HCT116 (cell line): Measurements from ENCODE around the gene SMIM36. TPM values are rescaled to one million over a fixed set of nuclear protein-coding genes. Genes with fewer than 3 reads are reported as not detected.
"Not testable (repeated sequence)": the region's sequence is repeated elsewhere in the genome, so short reads cannot be mapped to it uniquely, and the experiment has no call there.

Source experiments
- ATAC-seq: fragments of 200-7000 bp; cut with Tn5 transposase; 2 replicates; pipeline ENCODE4 v1.9.1; 2020; ENCODE audit warnings: mild to moderate bottlenecking, moderate library complexity
- BruUV-seq: library from RNA; stranded (reverse); fragments of 400-500 nt; replicated peaks from 2 replicates; lab custom pipeline; 2021; lab: Mats Ljungman, UMichigan
- CTCF ChIA-PET: fragments of 300-600 bp; sonication (Branson Sonifier 250); formaldehyde crosslinking; loops from one replicate; lab custom pipeline; 2021; ENCODE audit warnings: antibody characterized with exemption; lab: Charles Lee
- POLR2A ChIA-PET: fragments of 300-600, 350-600 bp; sonication (Branson Sonifier 250); formaldehyde crosslinking; loops from one replicate; lab custom pipeline; 2021; ENCODE audit warnings: antibody characterized with exemption; lab: Charles Lee
- RAD21 ChIA-PET, 2 experiments: fragments of 300-600 bp; sonication (Branson Sonifier 250); formaldehyde crosslinking; loops; one replicate each; lab custom pipeline; 2023; ENCODE audit warnings: low total read pairs in 2 of 2; ENCODE audit not compliant: uncharacterized antibody in 2 of 2, unreplicated experiment in 2 of 2, low non-redundant PET in 1 of 2; lab: Charles Lee
- DNase-seq: peaks from one replicate; pipeline ENCODE4 v3.0.0-alpha.2; 2010; ENCODE audit warnings: low read depth, low spot score
- H2AFZ ChIP-seq: fragments of 200-600 bp; shearing (Covaris generic), sonication (generic); 2 replicates; pipeline ENCODE4 v1.6.1; 2017; ENCODE audit warnings: low read depth, mixed run types, mixed read lengths, antibody characterized with exemption, low read length; ENCODE audit not compliant: poor library complexity, severe bottlenecking
- H3K27ac ChIP-seq: 2 replicates; pipeline ENCODE4 v1.5.1; 2012; ENCODE audit warnings: low read depth, low read length
- H3K27me3 ChIP-seq: fragments of 200-600 bp; sonication (generic); 2 replicates; pipeline ENCODE4 v1.6.1; 2016; ENCODE audit warnings: mixed run types, low read length, mixed read lengths; ENCODE audit not compliant: insufficient read depth
- H3K36me3 ChIP-seq, 2 experiments: fragments of 200-500 bp in 1 of 2; fragments of 200-600 bp in 1 of 2; sonication (Bioruptor generic) in 1 of 2; sonication (generic) in 1 of 2; 2 replicates each; pipeline versions ENCODE4 v1.5.1 to v1.6.1; 2014 to 2016; ENCODE audit warnings: low read length in 2 of 2, inconsistent platforms in 1 of 2, mixed read lengths in 1 of 2, mixed run types in 1 of 2; ENCODE audit not compliant: insufficient read depth in 2 of 2, control insufficient read depth in 1 of 2
- H3K4me1 ChIP-seq, 2 experiments: fragments of 200-600 bp in 1 of 2; sonication (generic) in 1 of 2; 2 replicates each; pipeline versions ENCODE4 v1.5.1 to v1.6.1; 2012 to 2017; ENCODE audit warnings: low read length in 2 of 2, inconsistent platforms in 1 of 2, mild to moderate bottlenecking in 1 of 2, mixed read lengths in 1 of 2, mixed run types in 1 of 2, moderate library complexity in 1 of 2; ENCODE audit not compliant: insufficient read depth in 2 of 2, control insufficient read depth in 1 of 2
- H3K4me2 ChIP-seq: fragments of 200-600 bp; sonication (generic); 2 replicates; pipeline ENCODE4 v1.6.1; 2017; ENCODE audit warnings: mixed run types, low read length, mixed read lengths
- H3K4me3 ChIP-seq, 2 experiments: fragments of 200-600 bp in 1 of 2; sonication (generic) in 1 of 2; replicated peaks in 1 of 2; 2 replicates each; pipeline ENCODE4 v1.5.1; 2011 to 2016; ENCODE audit warnings: low read length in 2 of 2, control low read depth in 1 of 2, low read depth in 1 of 2, mild to moderate bottlenecking in 1 of 2, mixed read lengths in 1 of 2, mixed run types in 1 of 2
- H3K79me2 ChIP-seq: fragments of 200-600 bp; sonication (generic); 2 replicates; pipeline ENCODE4 v1.6.1; 2017; ENCODE audit warnings: mild to moderate bottlenecking, mixed run types, low read length, moderate library complexity, mixed read lengths; ENCODE audit not compliant: insufficient read depth
- H3K9ac ChIP-seq: fragments of 200-600 bp; sonication (generic); 2 replicates; pipeline ENCODE4 v1.6.1; 2016; ENCODE audit warnings: low read length, mixed read lengths
- H3K9me2 ChIP-seq: fragments of 200-600 bp; sonication (generic), shearing (Covaris generic); 2 replicates; pipeline ENCODE4 v1.6.1; 2017; ENCODE audit warnings: mixed run types, mild to moderate bottlenecking, moderate library complexity; ENCODE audit not compliant: insufficient read depth
- H3K9me3 ChIP-seq, 2 experiments: fragments of 200-500 bp in 1 of 2; fragments of 200-600 bp in 1 of 2; sonication (Bioruptor generic) in 1 of 2; sonication (generic) in 1 of 2; 2 replicates each; pipeline ENCODE4 v1.6.1; 2014 to 2017; ENCODE audit warnings: low read length in 2 of 2, mixed read lengths in 2 of 2, inconsistent platforms in 1 of 2, low read depth in 1 of 2, mild to moderate bottlenecking in 1 of 2, mixed run types in 1 of 2, moderate library complexity in 1 of 2; ENCODE audit not compliant: control insufficient read depth in 1 of 2, insufficient read depth in 1 of 2
- H4K20me1 ChIP-seq: fragments of 200-600 bp; sonication (generic), shearing (Covaris generic); 2 replicates; pipeline ENCODE4 v1.6.1; 2017; ENCODE audit warnings: mixed run types, mild to moderate bottlenecking, moderate library complexity; ENCODE audit not compliant: insufficient read depth
- CTCF ChIP-seq, 3 experiments: fragments of 200-600 bp in 1 of 3; sonication (generic) in 1 of 3; IDR thresholded peaks in 2 of 3; conservative IDR thresholded peaks in 1 of 3; 2 replicates each; pipeline ENCODE4 v1.5.1; 2012 to 2017; ENCODE audit warnings: low read depth in 2 of 3, low read length in 2 of 3, antibody characterized with exemption in 1 of 3, borderline replicate concordance in 1 of 3, control low read depth in 1 of 3, mild to moderate bottlenecking in 1 of 3, mixed read lengths in 1 of 3, mixed run types in 1 of 3, moderate library complexity in 1 of 3; ENCODE audit not compliant: insufficient read depth in 1 of 3
- EGR1 ChIP-seq: IDR thresholded peaks from 2 replicates; pipeline ENCODE4 v1.6.1; 2012; ENCODE audit warnings: low read depth
- POLR2A ChIP-seq: IDR thresholded peaks from 2 replicates; pipeline ENCODE4 v1.7.0; 2011; ENCODE audit warnings: borderline replicate concordance; ENCODE audit not compliant: insufficient read depth, insufficient read length; ENCODE audit errors: extremely low read depth
- POLR2AphosphoS5 ChIP-seq: IDR thresholded peaks from 2 replicates; pipeline ENCODE4 v1.6.1; 2011; ENCODE audit warnings: mild to moderate bottlenecking, low read depth, low read length, moderate library complexity
- REST ChIP-seq: IDR thresholded peaks from 2 replicates; pipeline ENCODE4 v1.6.1; 2012; ENCODE audit warnings: low read depth
- ZBTB33 ChIP-seq: IDR thresholded peaks from 2 replicates; pipeline ENCODE4 v1.6.1; 2011; ENCODE audit warnings: mild to moderate bottlenecking, low read length, moderate library complexity; ENCODE audit not compliant: insufficient replicate concordance; ENCODE audit errors: extremely low read depth
- intact Hi-C: fragments of 100-400 bp; cut with micrococcal nuclease; formaldehyde crosslinking; loops from 2 replicates; pipeline ENCODE4 v1.10.0; 2022
- total RNA-seq: library from RNA; stranded (reverse); gene quantifications from one replicate; pipeline ENCODE4 v1.2.1, GENCODE V29; 2021; ENCODE audit not compliant: unreplicated experiment

Gene SMIM36
- total RNA-seq, 1 experiment from 2014 or later: 0.37 TPM

GRCh38 chr17:55431914-55432313 lies 79.3 kb downstream of the SMIM36 start:
- peaks cover 14% of the 10 kb centered on the region; the same call in 1 of the 2 replicates for H3K27me3 ChIP-seq
- H3K9ac ChIP-seq, H3K9me3 ChIP-seq, H3K4me2 ChIP-seq, H3K79me2 ChIP-seq, RAD21 ChIA-PET, H3K4me3 ChIP-seq, POLR2A ChIA-PET, H3K36me3 ChIP-seq, intact Hi-C loops, H3K27ac ChIP-seq, DNase-seq, H2AFZ ChIP-seq, H4K20me1 ChIP-seq, ATAC-seq, CTCF ChIA-PET, H3K9me2 ChIP-seq, BruUV-seq: not testable (repeated sequence)
- peaks cover 21 to 39% of the 10 kb centered on the region in 2 experiments for H3K4me1 ChIP-seq

GRCh38 chr17:55430541-55431288 lies 80.5 kb downstream of the SMIM36 start:
- DNase-seq (no peak), ATAC-seq (no peak)
- Histone ChIP-seq H3K9ac (no peak overlapping the region), H3K4me1 (peaks cover 21 to 39% of the 10 kb centered on the region in 2 experiments), H3K9me3 (no peaks in the 10 kb centered on the region), H3K4me2 (0 out of 2 replicates have a peak overlapping the region, but pooled peaks have one; percentile 5), H3K79me2 (no peaks in the 10 kb centered on the region), H3K27me3 (peaks cover 17% of the 10 kb centered on the region), H3K4me3 (no peak overlapping the region), H2AFZ (peak overlapping the region; percentile 19), H3K27ac (no peak overlapping the region), H4K20me1 (no peaks in the 10 kb centered on the region), H3K9me2 (no peaks in the 10 kb centered on the region), H3K36me3 (no peaks in the 10 kb centered on the region)
- RAD21 ChIA-PET: no interaction called here
- no TSS peak for BruUV-seq
- CTCF ChIA-PET: no interaction called here
- POLR2A ChIA-PET: no interaction called here
- intact Hi-C loops: no loop called here
- TF ChIP-seq REST: no peak
- TF ChIP-seq CTCF (IDR thresholded peaks at IDR 0.05 in 2 of 3, conservative IDR thresholded peaks at IDR 0.05 in 1 of 3; ENCODE audit: borderline replicate concordance in 1 of 3, insufficient read depth in 1 of 3, low read depth in 2 of 3, low read length in 2 of 3): no peak
- no peak for TF ChIP-seq EGR1
- no peak for TF ChIP-seq POLR2AphosphoS5
- TF ChIP-seq ZBTB33: no peak
- no peak for TF ChIP-seq POLR2A
